Lower lobe of right lung (tissue), 2 donors: ENCODE results near the gene TLCD3B. TPM values are rescaled to one million over a fixed set of nuclear protein-coding genes. Genes with fewer than 3 reads are reported as not detected.

Experiments used
- ATAC-seq, 2 donors: fragments of 200-7000 bp; cut with Tn5 transposase; one replicate each; pipeline ENCODE4 v1.9.1; 2020 to 2022; ENCODE audit warnings: mild to moderate bottlenecking in 2 of 2, moderate library complexity in 2 of 2
- DNase-seq: peaks from one replicate; pipeline ENCODE4 v3.0.0-alpha.2; 2020
- H3K27ac ChIP-seq: fragments of 200-600 bp; one replicate; pipeline ENCODE4 v1.8.0; 2022
- H3K27me3 ChIP-seq: fragments of 200-600 bp; one replicate; pipeline ENCODE4 v1.8.0; 2022; ENCODE audit warnings: low read depth
- H3K36me3 ChIP-seq: fragments of 200-600 bp; one replicate; pipeline ENCODE4 v1.8.0; 2022; ENCODE audit warnings: mild to moderate bottlenecking
- H3K4me1 ChIP-seq: fragments of 200-600 bp; one replicate; pipeline ENCODE4 v1.8.0; 2022
- H3K4me3 ChIP-seq: fragments of 200-600 bp; one replicate; pipeline ENCODE4 v1.8.0; 2022; ENCODE audit warnings: mild to moderate bottlenecking
- H3K9me3 ChIP-seq: fragments of 200-600 bp; one replicate; pipeline ENCODE4 v1.8.0; 2022
- CTCF ChIP-seq: fragments of 200-600 bp; IDR thresholded peaks from one replicate; pipeline ENCODE4 v1.8.0; 2022; ENCODE audit warnings: antibody characterized with exemption, mild to moderate bottlenecking
- intact Hi-C: fragments of 100-400 bp; cut with DNase I; formaldehyde crosslinking; loops from one replicate; pipeline ENCODE4 v1.11.0; 2022
- total RNA-seq: library from RNA; stranded (reverse); fragmentation: NEBNext Ultra II Directional; extraction: Animal tissue kit (Norgen Biotek cat#: 25700); gene quantifications from one replicate; pipeline ENCODE4 v1.2.1, GENCODE V29; 2021
- donor health status: DM: no; HTN: yes; CAD: no; lungs with severe emphysema.

Gene TLCD3B
- total RNA-seq, 1 donor from 2014 or later = not detected

DNA sequence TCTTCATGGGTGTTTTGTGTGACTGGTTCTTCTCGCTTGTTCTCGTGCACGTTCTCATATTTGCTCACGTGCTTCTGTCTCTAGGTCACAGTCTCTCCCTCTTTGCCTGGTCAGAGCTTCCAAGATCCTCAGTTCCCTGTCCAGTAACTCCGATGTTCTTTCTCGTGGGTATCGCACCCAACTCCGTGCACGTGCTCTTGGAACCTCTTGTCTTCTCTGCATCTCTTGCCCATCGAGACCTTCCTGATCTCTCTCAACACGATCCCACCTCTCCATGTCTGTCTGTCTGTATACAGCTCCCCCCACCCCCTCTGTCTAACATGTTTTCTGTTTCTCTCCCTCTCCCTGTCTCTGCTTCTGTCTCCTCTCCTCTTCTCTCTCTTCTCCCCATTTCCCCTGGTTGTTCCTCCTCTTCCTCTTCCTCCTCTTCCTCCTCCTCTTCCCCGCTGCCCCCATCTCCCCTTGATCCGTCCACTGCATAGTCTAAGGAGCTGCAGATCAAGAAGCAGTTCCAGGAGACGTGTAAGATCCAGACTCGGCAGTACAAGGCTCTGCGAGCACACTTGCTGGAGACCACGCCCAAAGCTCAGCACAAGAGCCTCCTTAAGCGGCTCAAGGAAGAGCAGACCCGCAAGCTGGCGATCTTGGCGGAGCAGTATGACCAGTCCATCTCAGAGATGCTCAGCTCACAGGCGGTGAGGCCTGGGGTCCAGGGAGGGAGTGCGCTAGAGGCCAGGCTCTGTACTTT, 41.8 kb downstream of the TLCD3B start:
- peak; percentile 75 to 80 for ATAC-seq
- Histone ChIP-seq H3K36me3 (peaks cover 96% of the 10 kb centered on the region), H3K4me1 (peaks cover 59% of the 10 kb centered on the region), H3K4me3 (peak overlapping the region; percentile 38), H3K27me3 (no peaks in the 10 kb centered on the region), H3K27ac (peak overlapping the region; percentile 76), H3K9me3 (no peaks in the 10 kb centered on the region)
- DNase-seq = peak; percentile 77
- no peak for TF ChIP-seq CTCF
- intact Hi-C loops = no loop called here

GRCh38 chr16:29988346-29989075, 42.6 kb downstream of the TLCD3B start:
- intact Hi-C loops = no loop called here
- Histone ChIP-seq H3K27ac (peak overlapping the region; percentile 65), H3K27me3 (no peaks in the 10 kb centered on the region), H3K4me1 (peaks cover 58% of the 10 kb centered on the region), H3K9me3 (no peaks in the 10 kb centered on the region), H3K36me3 (peaks cover 97% of the 10 kb centered on the region), H3K4me3 (peak overlapping the region; percentile 38)
- ATAC-seq = peak; percentile 3 to 8
- TF ChIP-seq CTCF = no peak
- DNase-seq = peak; percentile 49

DNA sequence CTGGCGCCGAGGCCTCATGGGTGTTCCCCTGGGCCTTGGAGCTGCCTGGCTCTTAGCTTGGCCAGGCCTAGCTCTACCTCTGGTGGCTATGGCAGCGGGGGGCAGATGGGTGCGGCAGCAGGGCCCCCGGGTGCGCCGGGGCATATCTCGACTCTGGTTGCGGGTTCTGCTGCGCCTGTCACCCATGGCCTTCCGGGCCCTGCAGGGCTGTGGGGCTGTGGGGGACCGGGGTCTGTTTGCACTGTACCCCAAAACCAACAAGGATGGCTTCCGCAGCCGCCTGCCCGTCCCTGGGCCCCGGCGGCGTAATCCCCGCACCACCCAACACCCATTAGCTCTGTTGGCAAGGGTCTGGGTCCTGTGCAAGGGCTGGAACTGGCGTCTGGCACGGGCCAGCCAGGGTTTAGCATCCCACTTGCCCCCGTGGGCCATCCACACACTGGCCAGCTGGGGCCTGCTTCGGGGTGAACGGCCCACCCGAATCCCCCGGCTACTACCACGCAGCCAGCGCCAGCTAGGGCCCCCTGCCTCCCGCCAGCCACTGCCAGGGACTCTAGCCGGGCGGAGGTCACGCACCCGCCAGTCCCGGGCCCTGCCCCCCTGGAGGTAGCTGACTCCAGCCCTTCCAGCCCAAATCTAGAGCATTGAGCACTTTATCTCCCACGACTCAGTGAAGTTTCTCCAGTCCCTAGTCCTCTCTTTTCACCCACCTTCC, 43.5 kb downstream of the TLCD3B start:
- no peaks in the 10 kb centered on the region for H3K27me3 ChIP-seq
- no peak for ATAC-seq
- peak overlapping the region; percentile 65 for H3K27ac ChIP-seq
- no peak for TF ChIP-seq CTCF
- H3K4me3 ChIP-seq = peak overlapping the region; percentile 38
- intact Hi-C loops = no loop called here
- H3K4me1 ChIP-seq = peaks cover 55% of the 10 kb centered on the region
- peaks cover 97% of the 10 kb centered on the region for H3K36me3 ChIP-seq
- no peaks in the 10 kb centered on the region for H3K9me3 ChIP-seq
- DNase-seq = peak; percentile 39

DNA sequence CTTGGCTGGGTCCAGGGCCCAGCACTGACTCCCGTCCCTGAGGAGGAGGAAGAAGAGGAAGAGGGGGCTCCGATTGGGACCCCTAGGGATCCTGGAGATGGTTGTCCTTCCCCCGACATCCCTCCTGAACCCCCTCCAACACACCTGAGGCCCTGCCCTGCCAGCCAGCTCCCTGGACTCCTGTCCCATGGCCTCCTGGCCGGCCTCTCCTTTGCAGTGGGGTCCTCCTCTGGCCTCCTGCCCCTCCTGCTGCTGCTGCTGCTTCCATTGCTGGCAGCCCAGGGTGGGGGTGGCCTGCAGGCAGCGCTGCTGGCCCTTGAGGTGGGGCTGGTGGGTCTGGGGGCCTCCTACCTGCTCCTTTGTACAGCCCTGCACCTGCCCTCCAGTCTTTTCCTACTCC, 44.1 kb downstream of the TLCD3B start:
- H3K4me3 ChIP-seq = peak overlapping the region; percentile 38
- intact Hi-C loops = no loop called here
- peaks cover 51% of the 10 kb centered on the region for H3K4me1 ChIP-seq
- DNase-seq = peak; percentile 30
- no peak for TF ChIP-seq CTCF
- peaks cover 97% of the 10 kb centered on the region for H3K36me3 ChIP-seq
- no peaks in the 10 kb centered on the region for H3K27me3 ChIP-seq
- no peak overlapping the region for H3K27ac ChIP-seq
- H3K9me3 ChIP-seq = no peaks in the 10 kb centered on the region
- no peak for ATAC-seq

- peak; percentile 44 for DNase-seq
- Histone ChIP-seq H3K36me3 (peaks cover 97% of the 10 kb centered on the region), H3K4me1 (peaks cover 45% of the 10 kb centered on the region)
Measured at GRCh38 chr16:29986231-29986630, 44.8 kb downstream of the TLCD3B start.

More at GRCh38 chr16:29986231-29986630, 44.8 kb downstream of the TLCD3B start:
- intact Hi-C loops = no loop called here
- Histone ChIP-seq H3K27ac (no peak overlapping the region), H3K9me3 (no peaks in the 10 kb centered on the region), H3K27me3 (no peaks in the 10 kb centered on the region), H3K4me3 (no peak overlapping the region)
- TF ChIP-seq CTCF = no peak
- ATAC-seq = no peak
